WTC11 (cell line): ENCODE results near the gene RHBG. TPM values are rescaled to one million over a fixed set of nuclear protein-coding genes. Genes with fewer than 3 reads are reported as not detected.

Experiments used
- ATAC-seq: fragments of 200-7000 bp; cut with Tn5 transposase; 2 replicates; pipeline ENCODE4 v1.10.0; 2021; ENCODE audit warnings: mild to moderate bottlenecking, moderate library complexity
- CTCF ChIA-PET: fragments of 300-600 bp; sonication (Branson Sonifier 250); formaldehyde crosslinking; loops from one replicate; lab custom pipeline; 2021; ENCODE audit warnings: antibody characterized with exemption; lab: Charles Lee
- POLR2A ChIA-PET: fragments of 350-600 bp; sonication (Branson Sonifier 250); formaldehyde crosslinking; loops from one replicate; lab custom pipeline; 2021; ENCODE audit warnings: antibody characterized with exemption; lab: Charles Lee
- DNase-seq: peaks from one replicate; pipeline ENCODE4 v3.0.0; 2021; ENCODE audit warnings: low spot score
- H3K27ac Mint-ChIP-seq: 2 replicates; pipeline ENCODE4 v1.8.0; 2021; ENCODE audit warnings: mixed read lengths
- H3K27me3 Mint-ChIP-seq: 2 replicates; pipeline ENCODE4 v1.8.0; 2021; ENCODE audit warnings: low read depth, mild to moderate bottlenecking, moderate library complexity, mixed read lengths
- H3K36me3 Mint-ChIP-seq: 2 replicates; pipeline ENCODE4 v1.8.0; 2021; ENCODE audit warnings: mixed read lengths
- H3K4me1 Mint-ChIP-seq: 2 replicates; pipeline ENCODE4 v1.8.0; 2022; ENCODE audit warnings: mixed read lengths
- H3K4me3 Mint-ChIP-seq: 2 replicates; pipeline ENCODE4 v1.8.0; 2021; ENCODE audit warnings: mild to moderate bottlenecking, moderate library complexity, mixed read lengths
- H3K9me3 Mint-ChIP-seq: 2 replicates; pipeline ENCODE4 v1.8.0; 2021; ENCODE audit warnings: mixed read lengths
- CREM ChIP-seq: sonication (generic); formaldehyde crosslinking; IDR thresholded peaks from 2 replicates; pipeline ENCODE4 v1.8.1; 2022; ENCODE audit warnings: mild to moderate bottlenecking, missing genetic modification reagents, moderate library complexity
- EMX1 ChIP-seq: fragments of 250-450 bp; sonication (Bioruptor Pico); IDR thresholded peaks from 2 replicates; pipeline ENCODE4 v1.8.0; 2021; ENCODE audit warnings: mild to moderate bottlenecking
- NFATC4 ChIP-seq: fragments of 250-450 bp; sonication (Bioruptor Pico); IDR thresholded peaks from 2 replicates; pipeline ENCODE4 v1.9.0; 2021; ENCODE audit warnings: mild to moderate bottlenecking
- NR3C1 ChIP-seq: sonication (generic); formaldehyde crosslinking; conservative IDR thresholded peaks from 2 replicates; pipeline ENCODE4 v1.8.1; 2023; ENCODE audit warnings: low read depth, mild to moderate bottlenecking, missing genetic modification reagents
- OVOL2 ChIP-seq: fragments of 250-450 bp; sonication (Bioruptor Pico); IDR thresholded peaks from 2 replicates; pipeline ENCODE4 v1.9.0; 2021; ENCODE audit warnings: mild to moderate bottlenecking, borderline replicate concordance
- ZNF263 ChIP-seq: sonication (generic); formaldehyde crosslinking; IDR thresholded peaks from 2 replicates; pipeline ENCODE4 v1.8.1; 2022; ENCODE audit warnings: low read depth, mild to moderate bottlenecking, moderate library complexity, missing genetic modification reagents
- ZNF416 ChIP-seq: fragments of 250-450 bp; sonication (Bioruptor Pico); IDR thresholded peaks from 2 replicates; pipeline ENCODE4 v1.9.0; 2021; ENCODE audit warnings: mild to moderate bottlenecking, inconsistent platforms
- ZNF423 ChIP-seq: fragments of 250-450 bp; sonication (Bioruptor Pico); IDR thresholded peaks from 2 replicates; pipeline ENCODE4 v2.1.2; 2022; ENCODE audit warnings: mild to moderate bottlenecking, moderate library complexity
- total RNA-seq: library from RNA; stranded (reverse); gene quantifications from 3 replicates; pipeline ENCODE4 v1.2.3, GENCODE V29; 2021
- TF ChIP-seq, protein P1 (sequence below): sonication (generic); formaldehyde crosslinking; IDR thresholded peaks from 2 replicates; pipeline ENCODE4 v1.8.1; 2022; ENCODE audit warnings: low read depth, mild to moderate bottlenecking, moderate library complexity, missing genetic modification reagents, borderline replicate concordance
- TF ChIP-seq, protein P2 (sequence below): sonication (generic); formaldehyde crosslinking; IDR thresholded peaks from 2 replicates; pipeline ENCODE4 v1.8.1; 2022; ENCODE audit warnings: mild to moderate bottlenecking, missing genetic modification reagents, moderate library complexity, borderline replicate concordance
- TF ChIP-seq, protein P3 (sequence below): fragments of 250-450 bp; sonication (Bioruptor Pico); conservative IDR thresholded peaks from 2 replicates; pipeline ENCODE4 v1.9.0; 2021; ENCODE audit warnings: mild to moderate bottlenecking
- TF ChIP-seq, protein P4 (sequence below): fragments of 250-450 bp; sonication (Bioruptor Pico); IDR thresholded peaks from 2 replicates; pipeline ENCODE4 v1.9.0; 2021; ENCODE audit warnings: mild to moderate bottlenecking
- TF ChIP-seq, protein P5 (sequence below): sonication (generic); formaldehyde crosslinking; IDR thresholded peaks from 2 replicates; pipeline ENCODE4 v1.8.0; 2022; ENCODE audit warnings: missing genetic modification reagents
- TF ChIP-seq, protein P6 (sequence below): sonication (generic); formaldehyde crosslinking; IDR thresholded peaks from 2 replicates; pipeline ENCODE4 v1.8.1; 2023; ENCODE audit warnings: mild to moderate bottlenecking, moderate library complexity, missing genetic modification reagents
- TF ChIP-seq, protein P7 (sequence below): sonication (generic); formaldehyde crosslinking; IDR thresholded peaks from 2 replicates; pipeline ENCODE4 v1.8.0; 2023; ENCODE audit warnings: missing genetic modification reagents

Gene RHBG
- total RNA-seq, 1 experiment from 2014 or later, result 1.9 TPM

DNA sequence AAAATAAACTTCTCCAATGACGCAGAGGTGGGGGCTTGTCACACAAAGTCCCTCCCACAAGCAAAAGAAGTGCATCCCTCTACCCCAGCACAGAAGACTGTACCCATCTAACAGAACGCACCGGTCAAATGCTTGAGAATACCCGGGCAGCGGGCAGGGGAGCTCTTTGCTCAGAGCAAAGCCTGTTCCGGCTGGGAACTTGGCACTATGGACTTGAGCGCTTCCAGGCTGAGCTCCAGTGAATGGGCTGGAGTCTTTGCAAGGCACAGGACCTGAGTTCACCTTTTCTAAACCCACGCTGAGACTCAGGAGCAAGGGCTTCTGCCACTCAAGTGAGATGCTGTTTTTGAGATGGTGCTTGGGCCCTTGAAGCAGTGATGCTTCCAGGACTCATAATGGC is 20.3 kb downstream of the RHBG start (continued):
- TF ChIP-seq, protein P1, sequence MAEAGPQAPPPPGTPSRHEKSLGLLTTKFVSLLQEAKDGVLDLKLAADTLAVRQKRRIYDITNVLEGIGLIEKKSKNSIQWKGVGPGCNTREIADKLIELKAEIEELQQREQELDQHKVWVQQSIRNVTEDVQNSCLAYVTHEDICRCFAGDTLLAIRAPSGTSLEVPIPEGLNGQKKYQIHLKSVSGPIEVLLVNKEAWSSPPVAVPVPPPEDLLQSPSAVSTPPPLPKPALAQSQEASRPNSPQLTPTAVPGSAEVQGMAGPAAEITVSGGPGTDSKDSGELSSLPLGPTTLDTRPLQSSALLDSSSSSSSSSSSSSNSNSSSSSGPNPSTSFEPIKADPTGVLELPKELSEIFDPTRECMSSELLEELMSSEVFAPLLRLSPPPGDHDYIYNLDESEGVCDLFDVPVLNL (CRISPR knock-in tag), result no peak
- no peak for TF ChIP-seq NR3C1 (CRISPR knock-in tag)
- no peak for TF ChIP-seq ZNF416 (CRISPR knock-in tag)
- TF ChIP-seq ZNF263 (CRISPR knock-in tag), result no peak
- TF ChIP-seq, protein P2, sequence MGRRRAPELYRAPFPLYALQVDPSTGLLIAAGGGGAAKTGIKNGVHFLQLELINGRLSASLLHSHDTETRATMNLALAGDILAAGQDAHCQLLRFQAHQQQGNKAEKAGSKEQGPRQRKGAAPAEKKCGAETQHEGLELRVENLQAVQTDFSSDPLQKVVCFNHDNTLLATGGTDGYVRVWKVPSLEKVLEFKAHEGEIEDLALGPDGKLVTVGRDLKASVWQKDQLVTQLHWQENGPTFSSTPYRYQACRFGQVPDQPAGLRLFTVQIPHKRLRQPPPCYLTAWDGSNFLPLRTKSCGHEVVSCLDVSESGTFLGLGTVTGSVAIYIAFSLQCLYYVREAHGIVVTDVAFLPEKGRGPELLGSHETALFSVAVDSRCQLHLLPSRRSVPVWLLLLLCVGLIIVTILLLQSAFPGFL, result no peak
- TF ChIP-seq EMX1 (CRISPR knock-in tag), result no peak
- TF ChIP-seq OVOL2, result no peak
- TF ChIP-seq, protein P3, sequence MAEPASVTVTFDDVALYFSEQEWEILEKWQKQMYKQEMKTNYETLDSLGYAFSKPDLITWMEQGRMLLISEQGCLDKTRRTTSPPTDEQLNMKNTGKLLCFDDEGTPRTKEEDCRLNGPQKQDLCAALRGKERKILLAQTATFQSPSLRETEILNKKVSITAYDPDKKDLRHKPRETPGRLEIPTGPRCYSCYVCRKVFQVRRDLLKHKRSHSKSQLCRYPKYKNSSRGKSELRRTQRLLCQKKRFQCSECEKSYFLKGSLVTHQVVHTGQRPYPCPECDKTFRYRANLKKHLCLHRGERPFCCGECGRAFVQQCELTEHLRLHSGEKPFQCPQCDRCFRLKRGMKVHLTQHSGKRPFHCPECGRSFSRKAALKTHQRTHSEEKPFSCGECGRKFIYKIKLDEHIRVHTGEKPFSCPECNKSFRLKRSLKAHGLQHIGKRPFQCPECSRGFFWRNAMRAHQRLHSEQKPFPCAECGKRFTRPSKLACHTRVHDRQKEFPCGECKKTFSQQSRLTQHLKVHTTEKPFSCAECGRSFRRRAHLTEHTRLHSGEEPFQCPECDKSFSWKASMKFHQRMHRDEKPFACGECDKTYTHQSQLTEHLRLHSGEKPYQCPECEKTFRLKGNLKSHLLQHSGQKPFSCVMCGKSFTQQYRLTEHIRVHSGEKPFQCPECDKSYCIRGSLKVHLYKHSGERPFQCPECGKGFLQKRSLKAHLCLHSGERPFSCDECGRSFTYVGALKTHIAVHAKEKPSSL (CRISPR knock-in tag), result no peak

DNA sequence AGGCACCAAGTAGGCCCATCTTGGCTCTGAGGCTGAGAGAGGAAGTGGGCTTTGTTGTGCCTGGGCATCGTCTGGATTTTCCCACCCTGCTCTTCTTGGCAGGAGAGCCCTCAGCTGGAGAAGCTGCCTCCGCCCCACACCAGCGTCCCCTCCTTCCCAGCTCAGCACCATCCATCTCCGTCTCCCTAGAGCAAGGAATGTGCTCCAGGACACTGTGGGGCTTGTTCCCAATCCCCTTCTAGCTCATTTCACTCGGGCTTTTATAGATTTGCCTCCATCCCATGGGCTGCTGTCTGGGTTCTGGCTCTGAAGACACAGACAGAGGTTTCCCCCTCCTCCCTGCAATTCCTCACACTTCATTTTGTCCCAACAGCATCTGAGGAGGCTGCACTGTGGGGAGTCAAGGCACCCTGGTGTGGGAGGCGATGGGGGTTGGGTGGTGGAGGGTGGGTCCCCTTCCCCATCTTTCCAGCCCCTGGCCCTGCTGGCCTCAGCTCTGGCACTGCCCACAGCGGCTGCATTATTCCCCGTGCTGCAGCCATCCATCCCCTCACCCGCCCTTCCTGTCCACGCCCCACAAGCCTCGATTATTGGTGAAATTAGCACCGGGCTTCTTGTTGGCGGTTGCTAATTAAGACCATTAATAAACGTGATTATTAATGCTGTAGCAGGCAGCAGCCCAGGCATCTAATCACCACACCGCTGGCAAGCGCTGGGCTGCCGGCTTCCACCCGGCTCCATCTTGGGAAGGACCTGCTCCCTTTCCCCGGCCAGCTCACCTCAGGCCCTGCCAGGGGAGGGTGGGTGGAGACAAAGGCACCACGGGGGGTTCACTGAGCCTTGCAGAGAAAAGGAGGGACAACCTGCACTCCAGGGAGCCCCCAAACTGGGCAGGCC is 21.7 kb downstream of the RHBG start:
- ATAC-seq (no peak), DNase-seq (peak; percentile 46)
- ChIA-PET POLR2A (no interaction called here), CTCF (interaction anchor here (0.9 to 10.7 kb wide), 12 partner anchors 11 to 229 kb away, joined by 3 to 401 read pairs (median 6); partner anchors contain the start of genes MEF2D and RHBG)
- no peak overlapping the region for H3K4me3 Mint-ChIP-seq
- no peaks in the 10 kb centered on the region for H3K9me3 Mint-ChIP-seq
- TF ChIP-seq ZNF423 (CRISPR knock-in tag) (peak; percentile 36; the same call in 1 of the 2 replicates), NFATC4 (no peak), CREM (CRISPR knock-in tag) (no peak)
- TF ChIP-seq, protein P4, sequence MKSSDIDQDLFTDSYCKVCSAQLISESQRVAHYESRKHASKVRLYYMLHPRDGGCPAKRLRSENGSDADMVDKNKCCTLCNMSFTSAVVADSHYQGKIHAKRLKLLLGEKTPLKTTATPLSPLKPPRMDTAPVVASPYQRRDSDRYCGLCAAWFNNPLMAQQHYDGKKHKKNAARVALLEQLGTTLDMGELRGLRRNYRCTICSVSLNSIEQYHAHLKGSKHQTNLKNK, result no peak
- TF ChIP-seq, protein P5, sequence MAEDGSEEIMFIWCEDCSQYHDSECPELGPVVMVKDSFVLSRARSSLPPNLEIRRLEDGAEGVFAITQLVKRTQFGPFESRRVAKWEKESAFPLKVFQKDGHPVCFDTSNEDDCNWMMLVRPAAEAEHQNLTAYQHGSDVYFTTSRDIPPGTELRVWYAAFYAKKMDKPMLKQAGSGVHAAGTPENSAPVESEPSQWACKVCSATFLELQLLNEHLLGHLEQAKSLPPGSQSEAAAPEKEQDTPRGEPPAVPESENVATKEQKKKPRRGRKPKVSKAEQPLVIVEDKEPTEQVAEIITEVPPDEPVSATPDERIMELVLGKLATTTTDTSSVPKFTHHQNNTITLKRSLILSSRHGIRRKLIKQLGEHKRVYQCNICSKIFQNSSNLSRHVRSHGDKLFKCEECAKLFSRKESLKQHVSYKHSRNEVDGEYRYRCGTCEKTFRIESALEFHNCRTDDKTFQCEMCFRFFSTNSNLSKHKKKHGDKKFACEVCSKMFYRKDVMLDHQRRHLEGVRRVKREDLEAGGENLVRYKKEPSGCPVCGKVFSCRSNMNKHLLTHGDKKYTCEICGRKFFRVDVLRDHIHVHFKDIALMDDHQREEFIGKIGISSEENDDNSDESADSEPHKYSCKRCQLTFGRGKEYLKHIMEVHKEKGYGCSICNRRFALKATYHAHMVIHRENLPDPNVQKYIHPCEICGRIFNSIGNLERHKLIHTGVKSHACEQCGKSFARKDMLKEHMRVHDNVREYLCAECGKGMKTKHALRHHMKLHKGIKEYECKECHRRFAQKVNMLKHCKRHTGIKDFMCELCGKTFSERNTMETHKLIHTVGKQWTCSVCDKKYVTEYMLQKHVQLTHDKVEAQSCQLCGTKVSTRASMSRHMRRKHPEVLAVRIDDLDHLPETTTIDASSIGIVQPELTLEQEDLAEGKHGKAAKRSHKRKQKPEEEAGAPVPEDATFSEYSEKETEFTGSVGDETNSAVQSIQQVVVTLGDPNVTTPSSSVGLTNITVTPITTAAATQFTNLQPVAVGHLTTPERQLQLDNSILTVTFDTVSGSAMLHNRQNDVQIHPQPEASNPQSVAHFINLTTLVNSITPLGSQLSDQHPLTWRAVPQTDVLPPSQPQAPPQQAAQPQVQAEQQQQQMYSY, result no peak
- TF ChIP-seq, protein P6, sequence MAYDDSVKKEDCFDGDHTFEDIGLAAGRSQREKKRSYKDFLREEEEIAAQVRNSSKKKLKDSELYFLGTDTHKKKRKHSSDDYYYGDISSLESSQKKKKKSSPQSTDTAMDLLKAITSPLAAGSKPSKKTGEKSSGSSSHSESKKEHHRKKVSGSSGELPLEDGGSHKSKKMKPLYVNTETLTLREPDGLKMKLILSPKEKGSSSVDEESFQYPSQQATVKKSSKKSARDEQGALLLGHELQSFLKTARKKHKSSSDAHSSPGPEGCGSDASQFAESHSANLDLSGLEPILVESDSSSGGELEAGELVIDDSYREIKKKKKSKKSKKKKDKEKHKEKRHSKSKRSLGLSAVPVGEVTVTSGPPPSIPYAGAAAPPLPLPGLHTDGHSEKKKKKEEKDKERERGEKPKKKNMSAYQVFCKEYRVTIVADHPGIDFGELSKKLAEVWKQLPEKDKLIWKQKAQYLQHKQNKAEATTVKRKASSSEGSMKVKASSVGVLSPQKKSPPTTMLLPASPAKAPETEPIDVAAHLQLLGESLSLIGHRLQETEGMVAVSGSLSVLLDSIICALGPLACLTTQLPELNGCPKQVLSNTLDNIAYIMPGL, result no peak
- TF ChIP-seq, protein P7, sequence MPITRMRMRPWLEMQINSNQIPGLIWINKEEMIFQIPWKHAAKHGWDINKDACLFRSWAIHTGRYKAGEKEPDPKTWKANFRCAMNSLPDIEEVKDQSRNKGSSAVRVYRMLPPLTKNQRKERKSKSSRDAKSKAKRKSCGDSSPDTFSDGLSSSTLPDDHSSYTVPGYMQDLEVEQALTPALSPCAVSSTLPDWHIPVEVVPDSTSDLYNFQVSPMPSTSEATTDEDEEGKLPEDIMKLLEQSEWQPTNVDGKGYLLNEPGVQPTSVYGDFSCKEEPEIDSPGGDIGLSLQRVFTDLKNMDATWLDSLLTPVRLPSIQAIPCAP (CRISPR knock-in tag), result no peak
- TF ChIP-seq, protein P2, result no peak
- H3K27ac Mint-ChIP-seq, result no peak overlapping the region
- no peaks in the 10 kb centered on the region for H3K36me3 Mint-ChIP-seq
- H3K27me3 Mint-ChIP-seq, result peaks cover 58% of the 10 kb centered on the region
- peaks cover 53% of the 10 kb centered on the region for H3K4me1 Mint-ChIP-seq
